Vagina (tissue), 2 donors: Measurements from ENCODE around the gene HOXB5. TPM values are rescaled to one million over a fixed set of nuclear protein-coding genes. Genes with fewer than 3 reads are reported as not detected.
A peak's percentile ranks its signal among the peaks of the same experiment; 100 is the strongest.

ENCODE experiments used
- DNase-seq, 2 donors: peaks; one replicate each; pipeline ENCODE4 v3.0.0-alpha.2; 2017; ENCODE audit errors: extremely low spot score in 2 of 2
- H3K27ac ChIP-seq: fragments of 200-600 bp; sonication (generic); one replicate; pipeline ENCODE4 v1.5.1; 2019
- H3K27me3 ChIP-seq: fragments of 200-600 bp; sonication (generic); one replicate; pipeline ENCODE4 v1.5.1; 2019
- H3K36me3 ChIP-seq, 2 donors: fragments of 200-600 bp; sonication (generic); one replicate each; pipeline ENCODE4 v1.5.1; 2017 to 2019
- H3K4me1 ChIP-seq: fragments of 200-600 bp; sonication (generic); one replicate; pipeline ENCODE4 v1.5.1; 2019
- H3K4me3 ChIP-seq, 2 donors: fragments of 200-600 bp; sonication (generic); 1 replicate in 1 of 2; 2 replicates in 1 of 2; pipeline ENCODE4 v1.5.1; 2016 to 2019
- H3K9me3 ChIP-seq: fragments of 200-600 bp; sonication (generic); one replicate; pipeline ENCODE4 v1.5.1; 2019
- POLR2A ChIP-seq, 2 donors: fragments of 450-650 bp; IDR thresholded peaks; one replicate each; pipeline ENCODE4 v1.6.1; 2017; ENCODE audit warnings: antibody characterized with exemption in 2 of 2, mild to moderate bottlenecking in 2 of 2, moderate library complexity in 2 of 2
- POLR2AphosphoS5 ChIP-seq, 2 donors: sonication (generic); formaldehyde crosslinking; IDR thresholded peaks; one replicate each; pipeline ENCODE4 v1.9.0; 2017; ENCODE audit warnings: antibody characterized with exemption in 2 of 2, mild to moderate bottlenecking in 2 of 2, low read depth in 1 of 2; ENCODE audit not compliant: insufficient read depth in 1 of 2
- intact Hi-C: fragments of 100-400 bp; cut with DNase I; formaldehyde crosslinking; loops from one replicate; pipeline ENCODE4 v1.15.1; 2023
- total RNA-seq: library from RNA; depleted of rRNA; stranded (reverse); fragments of >200 nt; gene quantifications from one replicate; pipeline ENCODE4 v1.2.3, GENCODE V29; 2016
- TF ChIP-seq, protein P1 (sequence below), 3 experiments: fragments of 450-650 bp in 2 of 3; fragments of 200-600 bp in 1 of 3; sonication (generic) in 1 of 3; IDR thresholded peaks; one replicate each; pipeline ENCODE4 v1.5.1; 2017 to 2019; ENCODE audit warnings: antibody characterized with exemption in 3 of 3, mild to moderate bottlenecking in 2 of 3, moderate library complexity in 2 of 3

Gene HOXB5
- total RNA-seq, 1 donor from 2014 or later, result 0.74 TPM

DNA sequence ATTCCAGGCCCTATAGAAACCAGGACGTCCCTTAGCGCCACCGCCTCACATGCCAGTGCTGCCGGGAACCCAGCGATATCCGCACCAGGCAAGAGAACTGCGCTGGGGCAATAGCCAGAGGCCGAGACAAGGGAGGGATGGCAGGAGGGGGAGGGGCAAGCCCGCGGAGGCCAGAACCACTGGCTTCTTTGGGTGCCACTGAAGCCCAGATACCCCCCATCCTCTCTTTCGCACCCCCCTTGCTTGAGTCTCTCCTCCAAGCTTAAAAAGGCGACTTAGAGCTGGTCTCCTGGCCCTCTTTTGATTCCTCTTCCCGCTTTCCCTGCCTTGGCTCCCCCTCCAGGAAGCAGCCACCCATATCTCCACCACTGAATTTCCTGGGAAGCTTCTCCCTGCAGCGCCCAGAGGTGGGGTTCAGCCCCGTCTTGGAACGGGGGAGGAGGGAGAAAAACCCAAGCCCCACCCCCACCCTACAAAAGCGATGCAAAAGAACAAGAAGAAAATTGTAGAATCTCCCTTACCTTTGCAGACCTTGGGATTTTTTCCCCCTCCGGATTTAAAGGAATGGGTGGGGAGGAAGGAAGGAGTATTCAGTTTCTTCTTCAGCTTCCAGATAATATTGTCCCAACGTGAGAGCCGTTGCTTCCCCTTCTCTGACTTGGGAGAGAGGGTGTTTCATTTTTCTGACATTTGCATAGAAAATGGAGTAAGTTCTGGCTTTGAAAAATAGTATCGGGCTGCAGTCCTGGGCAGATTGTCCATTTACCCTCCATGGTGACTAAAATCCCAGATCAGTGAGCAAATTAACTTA lies 10.6 kb upstream of the HOXB5 start:
- peak overlapping the region; percentile 67 for H3K27ac ChIP-seq
- intact Hi-C loops, result no loop called here

GRCh38 chr17:48601539-48602425 lies 8.2 kb upstream of the HOXB5 start:
- Histone ChIP-seq H3K27me3 (no peaks in the 10 kb centered on the region), H3K9me3 (no peaks in the 10 kb centered on the region), H3K36me3 (no peaks in the 10 kb centered on the region), H3K4me3 (peak overlapping the region; percentile 39 to 41), H3K4me1 (peaks cover 32% of the 10 kb centered on the region), H3K27ac (no peak overlapping the region)
- no peak for DNase-seq
- intact Hi-C loops, result no loop called here
- TF ChIP-seq, protein P1, sequence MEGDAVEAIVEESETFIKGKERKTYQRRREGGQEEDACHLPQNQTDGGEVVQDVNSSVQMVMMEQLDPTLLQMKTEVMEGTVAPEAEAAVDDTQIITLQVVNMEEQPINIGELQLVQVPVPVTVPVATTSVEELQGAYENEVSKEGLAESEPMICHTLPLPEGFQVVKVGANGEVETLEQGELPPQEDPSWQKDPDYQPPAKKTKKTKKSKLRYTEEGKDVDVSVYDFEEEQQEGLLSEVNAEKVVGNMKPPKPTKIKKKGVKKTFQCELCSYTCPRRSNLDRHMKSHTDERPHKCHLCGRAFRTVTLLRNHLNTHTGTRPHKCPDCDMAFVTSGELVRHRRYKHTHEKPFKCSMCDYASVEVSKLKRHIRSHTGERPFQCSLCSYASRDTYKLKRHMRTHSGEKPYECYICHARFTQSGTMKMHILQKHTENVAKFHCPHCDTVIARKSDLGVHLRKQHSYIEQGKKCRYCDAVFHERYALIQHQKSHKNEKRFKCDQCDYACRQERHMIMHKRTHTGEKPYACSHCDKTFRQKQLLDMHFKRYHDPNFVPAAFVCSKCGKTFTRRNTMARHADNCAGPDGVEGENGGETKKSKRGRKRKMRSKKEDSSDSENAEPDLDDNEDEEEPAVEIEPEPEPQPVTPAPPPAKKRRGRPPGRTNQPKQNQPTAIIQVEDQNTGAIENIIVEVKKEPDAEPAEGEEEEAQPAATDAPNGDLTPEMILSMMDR (IDR thresholded peaks at IDR 0.05), result no peak
- TF ChIP-seq POLR2AphosphoS5 (IDR thresholded peaks at IDR 0.05; ENCODE audit: insufficient read depth in 1 of 2, low read depth in 1 of 2), result no peak
- TF ChIP-seq POLR2A (IDR thresholded peaks at IDR 0.05), result no peak

More for the DNA sequence above, 10.6 kb upstream of the HOXB5 start:
- no peaks in the 10 kb centered on the region for H3K27me3 ChIP-seq
- no peak for TF ChIP-seq POLR2AphosphoS5 (IDR thresholded peaks at IDR 0.05; ENCODE audit: insufficient read depth in 1 of 2, low read depth in 1 of 2)
- TF ChIP-seq, protein P1 (IDR thresholded peaks at IDR 0.05), result no peak
- no peaks in the 10 kb centered on the region for H3K36me3 ChIP-seq
- peak overlapping the region; percentile 39 to 41 for H3K4me3 ChIP-seq
- DNase-seq, result no peak
- H3K9me3 ChIP-seq, result no peaks in the 10 kb centered on the region
- H3K4me1 ChIP-seq, result peaks cover 13% of the 10 kb centered on the region

GRCh38 chr17:48601207-48601538 lies 7.6 kb upstream of the HOXB5 start:
- TF ChIP-seq, protein P1 (IDR thresholded peaks at IDR 0.05), result no peak
- no peak for TF ChIP-seq POLR2AphosphoS5 (IDR thresholded peaks at IDR 0.05; ENCODE audit: insufficient read depth in 1 of 2, low read depth in 1 of 2)
- no peak for TF ChIP-seq POLR2A (IDR thresholded peaks at IDR 0.05)
- Histone ChIP-seq H3K27ac (no peak overlapping the region), H3K9me3 (no peaks in the 10 kb centered on the region), H3K27me3 (no peaks in the 10 kb centered on the region), H3K36me3 (no peaks in the 10 kb centered on the region), H3K4me1 (peaks cover 34% of the 10 kb centered on the region), H3K4me3 (no peak overlapping the region)
- no peak for DNase-seq
- intact Hi-C loops, result no loop called here

- Histone ChIP-seq H3K27me3 (no peaks in the 10 kb centered on the region), H3K4me1 (peaks cover 37% of the 10 kb centered on the region), H3K9me3 (no peaks in the 10 kb centered on the region), H3K27ac (no peak overlapping the region), H3K36me3 (no peaks in the 10 kb centered on the region), H3K4me3 (no peak overlapping the region)
- intact Hi-C loops, result no loop called here
- no peak for TF ChIP-seq POLR2AphosphoS5 (IDR thresholded peaks at IDR 0.05; ENCODE audit: insufficient read depth in 1 of 2, low read depth in 1 of 2)
- TF ChIP-seq, protein P1 (IDR thresholded peaks at IDR 0.05), result no peak
- TF ChIP-seq POLR2A (IDR thresholded peaks at IDR 0.05), result no peak
- DNase-seq, result no peak
Measured at GRCh38 chr17:48600244-48601098, 6.9 kb upstream of the HOXB5 start.
